ENCODE results near the gene LCP1.

GRCh38 chr13:46126552-46127357 lies 55.2 kb downstream of the LCP1 start:
- TF ChIP-seq CTCF (IDR thresholded peaks at IDR 0.05) (peak; percentile 66 to 92 (median 86)), POLR2A (IDR thresholded peaks at IDR 0.05) (no peak)
